ENCODE data around the gene USP49.

GRCh38 chr6:41884957-41885356 lies 10.2 kb downstream of the USP49 start:
- TF ChIP-seq CTCF (IDR thresholded peaks at IDR 0.05 in 4 of 5, conservative IDR thresholded peaks at IDR 0.05 in 1 of 5) (no peak), POLR2A (IDR thresholded peaks at IDR 0.05) (no peak)
